IMR-90 (cell line): ENCODE results near the gene NDC80. TPM values are rescaled to one million over a fixed set of nuclear protein-coding genes. Genes with fewer than 3 reads are reported as not detected.

ENCODE experiments used
- ATAC-seq: fragments of 200-7000 bp; cut with Tn5 transposase; 2 replicates; pipeline ENCODE4 v1.9.1; 2020; ENCODE audit warnings: low read depth, mild to moderate bottlenecking, moderate library complexity
- BruUV-seq: library from RNA; stranded (reverse); fragments of 400-500 nt; replicated peaks from 2 replicates; lab custom pipeline; 2021; lab: Mats Ljungman, UMichigan
- CTCF ChIA-PET: fragments of 300-600 bp; formaldehyde crosslinking; extraction: SDS; loops from one replicate; lab custom pipeline; 2021; ENCODE audit warnings: antibody characterized with exemption; lab: Yijun Ruan, JAX
- POLR2A ChIA-PET: fragments of 300-600 bp; sonication (Branson Sonifier 250); formaldehyde crosslinking; loops from one replicate; lab custom pipeline; 2022; ENCODE audit warnings: antibody characterized with exemption; ENCODE audit not compliant: unreplicated experiment; lab: Charles Lee
- DNase-seq: peaks from one replicate; pipeline ENCODE4 v3.0.0; 2013
- H2AFZ ChIP-seq: replicated peaks from 2 replicates; pipeline ENCODE3; 2013; ENCODE audit warnings: low read length, mild to moderate bottlenecking; ENCODE audit not compliant: poor library complexity
- H2AK5ac ChIP-seq: 2 replicates; pipeline ENCODE4 v1.6.1; 2013; ENCODE audit warnings: low read depth, low read length, inconsistent platforms
- H2AK9ac ChIP-seq: replicated peaks from 2 replicates; pipeline ENCODE3; 2013; ENCODE audit warnings: mild to moderate bottlenecking, low read depth, low read length, moderate library complexity; ENCODE audit not compliant: poor library complexity
- H2BK120ac ChIP-seq: 2 replicates; pipeline ENCODE4 v1.6.1; 2013; ENCODE audit warnings: low read depth, low read length, inconsistent platforms
- H2BK15ac ChIP-seq: 3 replicates; pipeline ENCODE4 v1.6.1; 2013; ENCODE audit warnings: low read depth, low read length, inconsistent platforms
- H2BK20ac ChIP-seq: 2 replicates; pipeline ENCODE4 v1.6.1; 2013; ENCODE audit warnings: low read depth, mild to moderate bottlenecking, inconsistent platforms, low read length, moderate library complexity
- H2BK5ac ChIP-seq: 2 replicates; pipeline ENCODE4 v1.6.1; 2013; ENCODE audit warnings: mild to moderate bottlenecking, low read depth, low read length, inconsistent platforms; ENCODE audit not compliant: poor library complexity, severe bottlenecking
- H3K14ac ChIP-seq: replicated peaks from 2 replicates; pipeline ENCODE4 v1.6.1; 2013; ENCODE audit warnings: low read depth, low read length, inconsistent platforms
- H3K18ac ChIP-seq: 2 replicates; pipeline ENCODE4 v1.6.1; 2013; ENCODE audit warnings: low read depth, low read length, control low read depth
- H3K23ac ChIP-seq: 2 replicates; pipeline ENCODE4 v1.6.1; 2013; ENCODE audit warnings: low read depth, low read length, inconsistent platforms
- H3K27ac ChIP-seq: 2 replicates; pipeline ENCODE4 v1.5.1; 2013; ENCODE audit warnings: mild to moderate bottlenecking, control low read depth, low read length; ENCODE audit not compliant: insufficient read depth
- H3K27me3 ChIP-seq: 2 replicates; pipeline ENCODE4 v1.6.1; 2013; ENCODE audit warnings: low read length; ENCODE audit not compliant: control insufficient read depth, insufficient read depth
- H3K36me3 ChIP-seq: 2 replicates; pipeline ENCODE4 v1.6.1; 2013; ENCODE audit warnings: low read length, mixed read lengths; ENCODE audit not compliant: control insufficient read depth, insufficient read depth
- H3K4ac ChIP-seq: 2 replicates; pipeline ENCODE4 v1.6.1; 2013; ENCODE audit warnings: low read depth, low read length, inconsistent platforms
- H3K4me1 ChIP-seq: 2 replicates; pipeline ENCODE4 v1.6.1; 2013; ENCODE audit warnings: low read length, mixed read lengths; ENCODE audit not compliant: control insufficient read depth, insufficient read depth
- H3K4me2 ChIP-seq: 2 replicates; pipeline ENCODE4 v1.6.1; 2013; ENCODE audit warnings: low read depth, mild to moderate bottlenecking, control low read depth, low read length, moderate library complexity
- H3K4me3 ChIP-seq: 2 replicates; pipeline ENCODE4 v1.5.1; 2013; ENCODE audit warnings: low read depth, mild to moderate bottlenecking, control low read depth, low read length, moderate library complexity; ENCODE audit not compliant: insufficient read depth
- H3K56ac ChIP-seq: 2 replicates; pipeline ENCODE4 v1.6.1; 2013; ENCODE audit warnings: low read length, inconsistent platforms; ENCODE audit not compliant: insufficient read depth; ENCODE audit errors: extremely low read depth
- H3K79me1 ChIP-seq, 2 experiments: 2 replicates each; pipeline ENCODE4 v1.6.1; 2013; ENCODE audit warnings: low read length in 2 of 2, inconsistent platforms in 1 of 2, low read depth in 1 of 2
- H3K9ac ChIP-seq: 2 replicates; pipeline ENCODE4 v1.6.1; 2013; ENCODE audit warnings: low read depth, low read length, control low read depth
- H3K9me1 ChIP-seq: 2 replicates; pipeline ENCODE4 v1.6.1; 2013; ENCODE audit warnings: low read length, inconsistent platforms; ENCODE audit not compliant: insufficient read depth
- H3K9me3 ChIP-seq: 2 replicates; pipeline ENCODE4 v1.6.1; 2013; ENCODE audit warnings: low read length; ENCODE audit not compliant: control insufficient read depth, insufficient read depth
- H4K20me1 ChIP-seq: 2 replicates; pipeline ENCODE4 v1.6.1; 2013; ENCODE audit warnings: low read length, inconsistent platforms; ENCODE audit not compliant: insufficient read depth
- H4K5ac ChIP-seq: 2 replicates; pipeline ENCODE4 v1.6.1; 2013; ENCODE audit warnings: mild to moderate bottlenecking, low read depth, low read length, control low read depth
- H4K8ac ChIP-seq, 2 experiments: 2 replicates each; pipeline ENCODE4 v1.6.1; 2013; ENCODE audit warnings: low read depth in 2 of 2, low read length in 2 of 2, control low read depth in 1 of 2, inconsistent platforms in 1 of 2
- H4K91ac ChIP-seq: 2 replicates; pipeline ENCODE4 v1.6.1; 2013; ENCODE audit warnings: low read depth, low read length, inconsistent platforms; ENCODE audit not compliant: insufficient read depth
- BHLHE40 ChIP-seq: fragments of 150-350 bp; IDR thresholded peaks from 2 replicates; pipeline ENCODE4 v1.6.1; 2016; ENCODE audit warnings: mild to moderate bottlenecking, low read depth, low read length
- CEBPB ChIP-seq: IDR thresholded peaks from 2 replicates; pipeline ENCODE4 v1.6.1; 2012; ENCODE audit warnings: low read depth, low read length, improper control_type of control experiment
- CHD1 ChIP-seq: IDR thresholded peaks from 2 replicates; pipeline ENCODE4 v1.6.1; 2012; ENCODE audit warnings: low read depth, low read length, improper control_type of control experiment
- FOS ChIP-seq: fragments of 150-350 bp; IDR thresholded peaks from 2 replicates; pipeline ENCODE4 v1.6.1; 2016; ENCODE audit warnings: low read depth, low read length
- MAFK ChIP-seq: IDR thresholded peaks from 2 replicates; pipeline ENCODE4 v1.6.1; 2012; ENCODE audit warnings: low read depth, low read length, improper control_type of control experiment
- MAZ ChIP-seq: IDR thresholded peaks from 2 replicates; pipeline ENCODE4 v1.6.1; 2012; ENCODE audit warnings: low read depth, mild to moderate bottlenecking, low read length, improper control_type of control experiment, moderate library complexity, borderline replicate concordance
- MXI1 ChIP-seq: IDR thresholded peaks from 2 replicates; pipeline ENCODE4 v1.6.1; 2012; ENCODE audit warnings: low read depth, mild to moderate bottlenecking, low read length, moderate library complexity, borderline replicate concordance
- NFE2L2 ChIP-seq: fragments of 150-350 bp; IDR thresholded peaks from 2 replicates; pipeline ENCODE4 v1.6.1; 2016; ENCODE audit warnings: low read depth, mild to moderate bottlenecking, low read length
- POLR2A ChIP-seq: IDR thresholded peaks from 2 replicates; pipeline ENCODE4 v1.6.1; 2012; ENCODE audit warnings: mild to moderate bottlenecking, low read depth, low read length
- RAD21 ChIP-seq: IDR thresholded peaks from 2 replicates; pipeline ENCODE4 v1.6.1; 2012; ENCODE audit warnings: low read length, improper control_type of control experiment
- RCOR1 ChIP-seq: IDR thresholded peaks from 2 replicates; pipeline ENCODE4 v1.6.1; 2012; ENCODE audit warnings: mild to moderate bottlenecking, low read length, improper control_type of control experiment; ENCODE audit not compliant: insufficient replicate concordance
- RFX5 ChIP-seq: IDR thresholded peaks from 2 replicates; pipeline ENCODE4 v1.8.0; 2012; ENCODE audit warnings: low read depth, mild to moderate bottlenecking, low read length, moderate library complexity
- SMC3 ChIP-seq: fragments of 150-350 bp; IDR thresholded peaks from 2 replicates; pipeline ENCODE4 v1.6.1; 2016; ENCODE audit warnings: low read depth, mild to moderate bottlenecking, antibody characterized with exemption, low read length, moderate library complexity
- WGBS, 2 experiments: methylation state at CpG; one replicate each; pipeline versions ENCODE4 v1.1.5 to v1.1.7; 2013; ENCODE audit warnings: missing lambda C conversion rate in 2 of 2; ENCODE audit not compliant: insufficient read length in 1 of 2; ENCODE audit errors: extremely low coverage in 2 of 2; 5-methylcytosine and 5-hydroxymethylcytosine counted together
- dilution Hi-C: fragments of 300-500 bp; cut with HindIII; formaldehyde crosslinking; loops from one replicate; pipeline ENCODE4 v1.14.3; 2018; ENCODE audit warnings: low sequenced_read_pairs; ENCODE audit not compliant: unreplicated experiment
- in situ Hi-C: fragments of 300-500 bp; cut with MboI; formaldehyde crosslinking; loops from 3 replicates; pipeline ENCODE4 v1.14.3; 2019; ENCODE audit warnings: low sequenced_read_pairs, inconsistent platforms, mixed read lengths
- intact Hi-C: fragments of 100-400 bp; cut with micrococcal nuclease; formaldehyde crosslinking; loops from 2 replicates; pipeline ENCODE4 v1.10.0; 2022
- polyA plus RNA-seq, 3 experiments: library from polyadenylated mRNA; depleted of rRNA; stranded (reverse); fragments of >200 nt; gene quantifications; 2 replicates each; pipeline ENCODE4 v1.2.3, GENCODE V29; 2012; ENCODE audit warnings: low replicate concordance in 1 of 3
- total RNA-seq: library from RNA; depleted of rRNA; stranded (reverse); fragments of >200 nt; gene quantifications from 2 replicates; pipeline ENCODE4 v1.2.3, GENCODE V29; 2012
- TF ChIP-seq, protein P1 (sequence below): conservative IDR thresholded peaks from 2 replicates; pipeline ENCODE4 v1.5.1; 2012; ENCODE audit warnings: mild to moderate bottlenecking, low read depth, low read length, improper control_type of control experiment
- TF ChIP-seq, protein P2 (sequence below): fragments of 150-350 bp; IDR thresholded peaks from 2 replicates; pipeline ENCODE4 v1.6.1; 2016; ENCODE audit warnings: low read depth, mild to moderate bottlenecking, low read length, moderate library complexity, borderline replicate concordance
- TF ChIP-seq, protein P3 (sequence below): fragments of 150-350 bp; IDR thresholded peaks from 2 replicates; pipeline ENCODE4 v1.6.1; 2017; ENCODE audit warnings: mild to moderate bottlenecking, antibody characterized with exemption, low read length, low read depth

The NDC80 gene
- total and polyA plus RNA-seq, 2 of the 4 experiments (the other 2 are of a cell fraction), result 11.8 to 15.5 TPM

GRCh38 chr18:2555895-2556294 is 15.5 kb upstream of the NDC80 start:
- no peak overlapping the region for H4K5ac ChIP-seq
- H3K9me3 ChIP-seq, result no peaks in the 10 kb centered on the region
- H3K9ac ChIP-seq, result no peak overlapping the region
- H3K4me3 ChIP-seq, result no peak overlapping the region
- H3K79me1 ChIP-seq, result peaks cover 4% of the 10 kb centered on the region in 2 experiments; a peak in 1 of 4 replicates
- H3K4me1 ChIP-seq, result no peaks in the 10 kb centered on the region
- H4K20me1 ChIP-seq, result no peaks in the 10 kb centered on the region
- H3K36me3 ChIP-seq, result 0 out of 2 replicates have a peak, but pooled peaks cover 2% of the 10 kb centered on the region
- no peak overlapping the region for H2BK15ac ChIP-seq
- H3K4ac ChIP-seq, result no peak overlapping the region
- no peak overlapping the region for H2BK5ac ChIP-seq
- H2AK9ac ChIP-seq, result peak overlapping the region; percentile 37
- TF ChIP-seq, protein P1, sequence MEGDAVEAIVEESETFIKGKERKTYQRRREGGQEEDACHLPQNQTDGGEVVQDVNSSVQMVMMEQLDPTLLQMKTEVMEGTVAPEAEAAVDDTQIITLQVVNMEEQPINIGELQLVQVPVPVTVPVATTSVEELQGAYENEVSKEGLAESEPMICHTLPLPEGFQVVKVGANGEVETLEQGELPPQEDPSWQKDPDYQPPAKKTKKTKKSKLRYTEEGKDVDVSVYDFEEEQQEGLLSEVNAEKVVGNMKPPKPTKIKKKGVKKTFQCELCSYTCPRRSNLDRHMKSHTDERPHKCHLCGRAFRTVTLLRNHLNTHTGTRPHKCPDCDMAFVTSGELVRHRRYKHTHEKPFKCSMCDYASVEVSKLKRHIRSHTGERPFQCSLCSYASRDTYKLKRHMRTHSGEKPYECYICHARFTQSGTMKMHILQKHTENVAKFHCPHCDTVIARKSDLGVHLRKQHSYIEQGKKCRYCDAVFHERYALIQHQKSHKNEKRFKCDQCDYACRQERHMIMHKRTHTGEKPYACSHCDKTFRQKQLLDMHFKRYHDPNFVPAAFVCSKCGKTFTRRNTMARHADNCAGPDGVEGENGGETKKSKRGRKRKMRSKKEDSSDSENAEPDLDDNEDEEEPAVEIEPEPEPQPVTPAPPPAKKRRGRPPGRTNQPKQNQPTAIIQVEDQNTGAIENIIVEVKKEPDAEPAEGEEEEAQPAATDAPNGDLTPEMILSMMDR, result no peak
- TF ChIP-seq RCOR1, result no peak
- TF ChIP-seq SMC3, result no peak
- TF ChIP-seq CEBPB, result no peak
- no peak for TF ChIP-seq CHD1
- no peak for TF ChIP-seq POLR2A
- TF ChIP-seq, protein P2, sequence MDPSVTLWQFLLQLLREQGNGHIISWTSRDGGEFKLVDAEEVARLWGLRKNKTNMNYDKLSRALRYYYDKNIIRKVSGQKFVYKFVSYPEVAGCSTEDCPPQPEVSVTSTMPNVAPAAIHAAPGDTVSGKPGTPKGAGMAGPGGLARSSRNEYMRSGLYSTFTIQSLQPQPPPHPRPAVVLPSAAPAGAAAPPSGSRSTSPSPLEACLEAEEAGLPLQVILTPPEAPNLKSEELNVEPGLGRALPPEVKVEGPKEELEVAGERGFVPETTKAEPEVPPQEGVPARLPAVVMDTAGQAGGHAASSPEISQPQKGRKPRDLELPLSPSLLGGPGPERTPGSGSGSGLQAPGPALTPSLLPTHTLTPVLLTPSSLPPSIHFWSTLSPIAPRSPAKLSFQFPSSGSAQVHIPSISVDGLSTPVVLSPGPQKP, result no peak
- no peak for TF ChIP-seq RAD21
- TF ChIP-seq MAFK, result no peak
- no peak for TF ChIP-seq BHLHE40
- TF ChIP-seq FOS, result no peak
- no peak for TF ChIP-seq MXI1
- TF ChIP-seq RFX5, result no peak
- no peak for TF ChIP-seq MAZ
- TF ChIP-seq, protein P3, sequence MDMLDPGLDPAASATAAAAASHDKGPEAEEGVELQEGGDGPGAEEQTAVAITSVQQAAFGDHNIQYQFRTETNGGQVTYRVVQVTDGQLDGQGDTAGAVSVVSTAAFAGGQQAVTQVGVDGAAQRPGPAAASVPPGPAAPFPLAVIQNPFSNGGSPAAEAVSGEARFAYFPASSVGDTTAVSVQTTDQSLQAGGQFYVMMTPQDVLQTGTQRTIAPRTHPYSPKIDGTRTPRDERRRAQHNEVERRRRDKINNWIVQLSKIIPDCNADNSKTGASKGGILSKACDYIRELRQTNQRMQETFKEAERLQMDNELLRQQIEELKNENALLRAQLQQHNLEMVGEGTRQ, result no peak
- TF ChIP-seq NFE2L2, result no peak
- no TSS peak for BruUV-seq
- DNase-seq (no peak), ATAC-seq (no peak)
- dilution Hi-C loops, result no loop called here
- H4K8ac ChIP-seq, result no peak overlapping the region
- no peak overlapping the region for H2AFZ ChIP-seq
- intact Hi-C loops, result no loop called here
- no peak overlapping the region for H4K91ac ChIP-seq
- no CpG with 5 or more reads among the region's 4 CpGs for WGBS, 2 experiments
- CTCF ChIA-PET, result interaction anchor here (0.6 kb wide), 2 partner anchors 71 to 1718 kb away, joined by 3 to 5 read pairs; no protein-coding TSS in a partner anchor
- H2AK5ac ChIP-seq, result no peak overlapping the region
- no peak overlapping the region for H3K14ac ChIP-seq
- in situ Hi-C loops, result loop anchor here (25.0 kb wide), 1 partner anchor 1694 kb away; no protein-coding TSS in a partner anchor
- POLR2A ChIA-PET, result no interaction called here
- no peak overlapping the region for H3K23ac ChIP-seq
- no peak overlapping the region for H3K27ac ChIP-seq
- H3K9me1 ChIP-seq, result peaks cover 3% of the 10 kb centered on the region; the same call in 1 of the 2 replicates
- H3K27me3 ChIP-seq, result no peaks in the 10 kb centered on the region
- no peak overlapping the region for H2BK20ac ChIP-seq
- H2BK120ac ChIP-seq, result no peak overlapping the region
- H3K56ac ChIP-seq, result no peak overlapping the region
- H3K4me2 ChIP-seq, result no peak overlapping the region
- H3K18ac ChIP-seq, result no peak overlapping the region
